ENCODE measurements around the gene ZFP36L1. TPM values are rescaled to one million over a fixed set of nuclear protein-coding genes. Genes with fewer than 3 reads are reported as not detected.

ZFP36L1 gene
- total RNA-seq, 1 experiment from 2014 or later = 304 TPM

GRCh38 chr14:68800953-68801352 is 8.1 kb upstream of the ZFP36L1 start:
- peaks cover 25 to 34% of the 10 kb centered on the region in 2 experiments for H3K4me1 ChIP-seq (ENCODE audit: control insufficient read depth in 1 of 2, insufficient read depth in 2 of 2, low read length in 2 of 2)
- POLR2A ChIA-PET = interaction anchor here (0.7 to 1.1 kb wide), 2 partner anchors 8 to 9 kb away, joined by 4 read pairs; partner anchors contain the start of gene ZFP36L1
- CTCF ChIA-PET = no interaction called here
- ATAC-seq = no peak
- no peak overlapping the region for H2AFZ ChIP-seq (ENCODE audit: low read depth, low read length, poor library complexity, severe bottlenecking)
- H3K9me3 ChIP-seq (ENCODE audit: control insufficient read depth in 1 of 2, insufficient read depth in 1 of 2, low read depth in 1 of 2, low read length in 2 of 2) = peaks cover 0 to 6% of the 10 kb centered on the region in 2 experiments; a peak in 1 of 4 replicates
- intact Hi-C loops (cut with micrococcal nuclease) = no loop called here
- TF ChIP-seq EGR1 (IDR thresholded peaks at IDR 0.05; ENCODE audit: low read depth) (no peak), SRF (IDR thresholded peaks at IDR 0.05; ENCODE audit: low read depth) (no peak), POLR2AphosphoS5 (IDR thresholded peaks at IDR 0.05; ENCODE audit: low read depth, low read length) (no peak), RAD21 (IDR thresholded peaks at IDR 0.05; ENCODE audit: low read depth) (no peak), ATF3 (IDR thresholded peaks at IDR 0.05) (no peak), ZNF274 (IDR thresholded peaks at IDR 0.05; ENCODE audit: low read depth, low read length) (no peak), ZBTB33 (IDR thresholded peaks at IDR 0.05; ENCODE audit: extremely low read depth, insufficient replicate concordance, low read length) (no peak), CEBPB (IDR thresholded peaks at IDR 0.05; ENCODE audit: low read depth) (no peak), MAX (IDR thresholded peaks at IDR 0.05) (no peak), YY1 (IDR thresholded peaks at IDR 0.05; ENCODE audit: extremely low read depth, insufficient replicate concordance, low read depth, low read length) (no peak), EZH2phosphoT487 (IDR thresholded peaks at IDR 0.05; ENCODE audit: borderline replicate concordance) (no peak), CBX3 (IDR thresholded peaks at IDR 0.05; ENCODE audit: low read depth) (no peak), TCF7L2 (IDR thresholded peaks at IDR 0.05; ENCODE audit: borderline replicate concordance, extremely low read depth, insufficient read depth, insufficient read length) (no peak), CTCF (IDR thresholded peaks at IDR 0.05 in 2 of 3, conservative IDR thresholded peaks at IDR 0.05 in 1 of 3; ENCODE audit: borderline replicate concordance in 1 of 3, insufficient read depth in 1 of 3, low read depth in 2 of 3, low read length in 2 of 3) (no peak)
- H3K4me2 ChIP-seq (ENCODE audit: low read length) = no peak overlapping the region
- H3K36me3 ChIP-seq (ENCODE audit: control insufficient read depth in 1 of 2, insufficient read depth in 2 of 2, low read length in 2 of 2) = no peaks in the 10 kb centered on the region
- no peak overlapping the region for H3K9ac ChIP-seq (ENCODE audit: low read length)
- no peaks in the 10 kb centered on the region for H3K27me3 ChIP-seq (ENCODE audit: insufficient read depth, low read length)
- DNase-seq (ENCODE audit: low read depth, low spot score) = no peak
- RAD21 ChIA-PET (ENCODE audit: low non-redundant PET in 1 of 2, low total read pairs in 2 of 2, uncharacterized antibody in 2 of 2, unreplicated experiment in 2 of 2) = no interaction called here
- H4K20me1 ChIP-seq (ENCODE audit: insufficient read depth) = no peaks in the 10 kb centered on the region
- no peaks in the 10 kb centered on the region for H3K9me2 ChIP-seq (ENCODE audit: insufficient read depth)
- BruUV-seq (replicated peaks) = no TSS peak
- H3K79me2 ChIP-seq (ENCODE audit: insufficient read depth, low read length) = 0 out of 2 replicates have a peak, but pooled peaks cover 4% of the 10 kb centered on the region
- H3K4me3 ChIP-seq (replicated peaks in 1 of 2; ENCODE audit: low read depth in 1 of 2, low read length in 2 of 2) = no peak overlapping the region
- H3K27ac ChIP-seq (ENCODE audit: low read depth, low read length) = no peak overlapping the region
